ENCODE results near the gene PRXL2B.

DNA sequence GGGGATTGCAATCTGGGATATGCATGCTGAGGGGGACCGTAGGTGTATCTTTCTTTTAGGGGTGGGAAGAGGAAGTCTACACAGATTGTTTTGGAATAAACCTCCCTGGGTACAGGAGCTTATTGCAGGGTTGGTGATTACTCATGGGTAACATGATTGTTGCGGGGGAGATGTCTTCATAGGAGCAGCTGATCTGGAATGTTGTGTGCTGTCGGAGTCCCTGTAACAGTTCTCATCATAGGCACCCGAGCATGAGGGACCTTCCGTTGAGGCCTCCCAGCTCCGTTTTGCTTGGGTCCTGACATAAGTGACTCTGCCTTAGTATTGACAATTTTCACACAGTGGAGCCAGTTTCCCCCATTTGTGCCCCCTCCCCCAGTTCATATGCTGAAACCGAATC is 4.2 kb upstream of the PRXL2B start:
- no peak for TF ChIP-seq SUZ12 (IDR thresholded peaks at IDR 0.05)
- no peak for TF ChIP-seq ELF4 (IDR thresholded peaks at IDR 0.05)
- no peak for TF ChIP-seq LEF1 (IDR thresholded peaks at IDR 0.05; ENCODE audit: borderline replicate concordance)
- TF ChIP-seq, protein P1, sequence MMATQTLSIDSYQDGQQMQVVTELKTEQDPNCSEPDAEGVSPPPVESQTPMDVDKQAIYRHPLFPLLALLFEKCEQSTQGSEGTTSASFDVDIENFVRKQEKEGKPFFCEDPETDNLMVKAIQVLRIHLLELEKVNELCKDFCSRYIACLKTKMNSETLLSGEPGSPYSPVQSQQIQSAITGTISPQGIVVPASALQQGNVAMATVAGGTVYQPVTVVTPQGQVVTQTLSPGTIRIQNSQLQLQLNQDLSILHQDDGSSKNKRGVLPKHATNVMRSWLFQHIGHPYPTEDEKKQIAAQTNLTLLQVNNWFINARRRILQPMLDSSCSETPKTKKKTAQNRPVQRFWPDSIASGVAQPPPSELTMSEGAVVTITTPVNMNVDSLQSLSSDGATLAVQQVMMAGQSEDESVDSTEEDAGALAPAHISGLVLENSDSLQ (IDR thresholded peaks at IDR 0.05) = no peak
- TF ChIP-seq SP1 (IDR thresholded peaks at IDR 0.05) = no peak
- no peak for TF ChIP-seq FOXA1 (IDR thresholded peaks at IDR 0.05)
- TF ChIP-seq ARNT (IDR thresholded peaks at IDR 0.05) = no peak
- TF ChIP-seq TARDBP (IDR thresholded peaks at IDR 0.05) = no peak
- no peak for TF ChIP-seq BHLHE40 (IDR thresholded peaks at IDR 0.05; ENCODE audit: borderline replicate concordance)
- TF ChIP-seq L3MBTL2 (conservative IDR thresholded peaks at IDR 0.05) = peak; percentile 27; the same call in 1 of the 2 replicates
- TF ChIP-seq FOXM1 (IDR thresholded peaks at IDR 0.05; ENCODE audit: borderline replicate concordance) = no peak
- no peak for TF ChIP-seq NFRKB (IDR thresholded peaks at IDR 0.05)
- no peak for TF ChIP-seq HDGF (IDR thresholded peaks at IDR 0.05; ENCODE audit: borderline replicate concordance)

Data from HEK293T (cell line).